ENCODE results near the gene ZNF639.

- no peak for TF ChIP-seq CTCF (IDR thresholded peaks at IDR 0.05; ENCODE audit: poor library complexity)
- TF ChIP-seq EZH2 (IDR thresholded peaks at IDR 0.05; ENCODE audit: borderline replicate concordance): no peak
Observed at GRCh38 chr3:179281825-179282224, 41.0 kb upstream of the ZNF639 start.

Data from hepatocyte (in vitro differentiated cells).